Peyer's patch (tissue), 4 donors: Measurements from ENCODE around the gene DCUN1D3.
"Not testable (repeated sequence)": the region's sequence is repeated elsewhere in the genome, so short reads cannot be mapped to it uniquely, and the experiment has no call there.

Experiments used
- POLR2A ChIP-seq, 2 donors: fragments of 450-650 bp; IDR thresholded peaks; one replicate each; pipeline ENCODE4 v1.5.1; 2017; ENCODE audit warnings: antibody characterized with exemption in 2 of 2, mild to moderate bottlenecking in 2 of 2, moderate library complexity in 2 of 2
- TF ChIP-seq, protein P1 (sequence below), 6 experiments: fragments of 450-650 bp in 4 of 6; fragments of 200-600 bp in 2 of 6; sonication (generic) in 1 of 6; IDR thresholded peaks; one replicate each; pipeline ENCODE4 v1.5.1; 2017 to 2019; ENCODE audit warnings: antibody characterized with exemption in 6 of 6, mild to moderate bottlenecking in 3 of 6, moderate library complexity in 1 of 6

GRCh38 chr16:20805684-20806167 is 94.4 kb downstream of the DCUN1D3 start:
- TF ChIP-seq, protein P1, sequence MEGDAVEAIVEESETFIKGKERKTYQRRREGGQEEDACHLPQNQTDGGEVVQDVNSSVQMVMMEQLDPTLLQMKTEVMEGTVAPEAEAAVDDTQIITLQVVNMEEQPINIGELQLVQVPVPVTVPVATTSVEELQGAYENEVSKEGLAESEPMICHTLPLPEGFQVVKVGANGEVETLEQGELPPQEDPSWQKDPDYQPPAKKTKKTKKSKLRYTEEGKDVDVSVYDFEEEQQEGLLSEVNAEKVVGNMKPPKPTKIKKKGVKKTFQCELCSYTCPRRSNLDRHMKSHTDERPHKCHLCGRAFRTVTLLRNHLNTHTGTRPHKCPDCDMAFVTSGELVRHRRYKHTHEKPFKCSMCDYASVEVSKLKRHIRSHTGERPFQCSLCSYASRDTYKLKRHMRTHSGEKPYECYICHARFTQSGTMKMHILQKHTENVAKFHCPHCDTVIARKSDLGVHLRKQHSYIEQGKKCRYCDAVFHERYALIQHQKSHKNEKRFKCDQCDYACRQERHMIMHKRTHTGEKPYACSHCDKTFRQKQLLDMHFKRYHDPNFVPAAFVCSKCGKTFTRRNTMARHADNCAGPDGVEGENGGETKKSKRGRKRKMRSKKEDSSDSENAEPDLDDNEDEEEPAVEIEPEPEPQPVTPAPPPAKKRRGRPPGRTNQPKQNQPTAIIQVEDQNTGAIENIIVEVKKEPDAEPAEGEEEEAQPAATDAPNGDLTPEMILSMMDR (IDR thresholded peaks at IDR 0.05): not testable (repeated sequence)
- TF ChIP-seq POLR2A (IDR thresholded peaks at IDR 0.05): not testable (repeated sequence)
